Measurements from ENCODE around the gene SNORC.

Gene SNORC

DNA sequence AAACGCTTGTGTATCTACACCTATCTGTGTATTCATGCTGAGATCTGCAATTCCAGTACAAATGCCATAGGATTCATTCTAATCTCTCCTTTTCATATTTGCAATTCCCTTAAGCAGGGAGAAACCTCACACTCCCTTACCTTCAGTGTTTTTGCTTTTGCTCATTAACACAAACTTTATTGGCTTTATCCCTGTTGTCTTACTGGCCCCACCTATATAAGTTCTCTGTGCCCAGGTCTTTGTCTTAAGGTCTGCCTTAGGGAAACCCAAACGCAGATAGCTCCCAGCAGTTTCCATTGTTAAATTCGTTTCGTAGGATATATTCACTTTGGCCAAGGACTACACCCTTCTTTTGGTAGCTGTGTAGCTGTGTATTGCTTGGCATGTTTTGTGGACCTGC, 4.0 kb upstream of the SNORC start:
- no peak for DNase-seq (ENCODE audit: extremely low spot score, insufficient read length, low read depth)
- no peak for FAIRE-seq

DNA sequence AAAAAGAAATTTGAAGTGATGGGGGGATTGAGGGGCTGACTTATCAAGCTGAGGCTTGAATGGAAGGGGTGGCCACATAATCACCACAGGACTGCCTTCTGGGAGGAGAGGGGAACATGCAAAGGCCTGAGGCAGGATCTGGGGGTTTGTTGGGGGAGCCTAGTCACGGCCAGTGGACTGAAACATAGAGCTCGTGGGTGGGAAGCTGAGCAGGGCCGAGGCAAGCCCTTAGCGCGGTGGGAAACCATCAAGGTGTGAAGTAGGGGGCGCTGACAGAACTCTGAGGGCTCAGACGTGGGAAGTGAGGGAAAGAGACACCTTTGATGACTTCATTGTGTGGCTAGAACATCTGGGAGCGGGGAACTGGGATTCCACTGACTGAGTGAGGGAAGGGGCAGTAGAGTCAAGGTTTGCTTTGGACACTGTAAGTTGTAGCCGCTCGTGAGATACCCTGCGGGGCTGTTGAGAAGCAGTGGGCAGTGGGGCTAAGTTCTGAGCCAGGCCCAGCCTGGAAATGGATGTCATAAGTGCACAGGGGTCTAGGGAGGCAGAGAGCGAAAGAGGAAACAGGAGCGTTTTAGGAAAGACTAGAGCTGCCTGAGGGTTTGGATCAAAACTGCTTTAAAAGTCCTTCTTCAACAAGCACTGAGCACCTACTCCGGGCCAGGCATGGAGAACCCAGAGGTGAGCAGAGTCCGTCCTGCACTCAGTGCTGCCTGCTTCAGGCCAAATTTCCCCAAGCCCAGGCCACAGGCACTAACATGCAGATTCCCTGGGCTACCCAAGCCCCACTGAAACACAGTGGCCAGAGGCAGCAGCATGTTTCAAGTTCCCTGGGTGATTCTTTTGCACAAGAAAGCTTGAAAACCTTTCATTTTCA, 686 bp upstream of the SNORC start:
- DNase-seq (ENCODE audit: extremely low spot score, insufficient read length, low read depth) (no peak), FAIRE-seq (no peak)

DNA sequence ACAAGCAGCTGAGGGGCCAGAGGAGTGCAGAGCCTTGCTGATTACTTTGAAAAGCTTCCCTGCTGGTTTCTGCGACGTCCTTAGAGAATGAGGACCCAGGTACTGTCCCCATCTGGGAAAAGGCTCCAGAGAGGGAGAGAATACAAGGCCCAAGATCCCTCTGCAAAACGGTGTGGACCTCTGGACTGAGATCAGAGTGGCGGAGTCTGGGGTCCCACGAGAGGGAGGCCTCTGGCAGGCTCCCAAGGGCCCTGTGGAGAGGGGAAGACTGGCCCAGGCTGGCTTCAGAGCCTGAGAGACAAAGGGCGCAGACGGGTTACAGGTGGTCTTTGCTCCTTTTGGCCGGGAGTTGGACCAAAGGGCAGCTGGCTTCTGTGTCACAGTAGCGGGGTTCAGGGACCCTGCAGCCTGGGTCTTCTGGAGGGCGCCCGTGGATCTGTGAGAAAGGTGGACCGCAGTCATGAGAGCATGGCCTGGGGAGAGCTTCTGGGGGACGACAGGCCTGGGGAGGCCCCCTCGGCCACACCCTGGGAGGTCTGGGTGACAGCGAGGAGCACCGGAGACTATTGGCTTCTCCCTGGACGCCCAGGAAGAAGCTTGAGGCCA, 805 bp downstream of the SNORC start:
- DNase-seq (ENCODE audit: extremely low spot score, insufficient read length, low read depth) (no peak), FAIRE-seq (no peak)

DNA sequence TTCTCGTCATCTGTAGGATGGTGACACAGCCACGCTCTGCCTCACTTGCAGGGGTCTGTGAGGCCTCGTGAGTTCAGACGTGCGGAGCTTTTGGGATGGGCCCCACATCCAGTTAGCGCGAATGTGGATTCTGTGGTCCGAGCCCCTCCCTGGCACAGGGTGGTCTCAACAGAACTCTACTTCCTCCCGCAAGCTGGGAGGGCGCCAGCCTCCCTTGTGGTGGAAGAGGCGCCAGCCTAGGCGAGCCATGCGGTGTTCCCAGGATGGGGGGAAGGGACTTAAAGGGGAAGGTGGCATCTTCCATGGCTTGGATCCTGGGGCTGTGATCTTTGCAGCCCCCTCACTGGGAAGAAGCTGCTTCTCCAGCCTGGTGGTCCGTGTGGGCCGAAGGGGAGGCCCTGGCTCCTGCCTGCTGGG, 1.4 kb downstream of the SNORC start:
- no peak for DNase-seq (ENCODE audit: extremely low spot score, insufficient read length, low read depth)

DNA sequence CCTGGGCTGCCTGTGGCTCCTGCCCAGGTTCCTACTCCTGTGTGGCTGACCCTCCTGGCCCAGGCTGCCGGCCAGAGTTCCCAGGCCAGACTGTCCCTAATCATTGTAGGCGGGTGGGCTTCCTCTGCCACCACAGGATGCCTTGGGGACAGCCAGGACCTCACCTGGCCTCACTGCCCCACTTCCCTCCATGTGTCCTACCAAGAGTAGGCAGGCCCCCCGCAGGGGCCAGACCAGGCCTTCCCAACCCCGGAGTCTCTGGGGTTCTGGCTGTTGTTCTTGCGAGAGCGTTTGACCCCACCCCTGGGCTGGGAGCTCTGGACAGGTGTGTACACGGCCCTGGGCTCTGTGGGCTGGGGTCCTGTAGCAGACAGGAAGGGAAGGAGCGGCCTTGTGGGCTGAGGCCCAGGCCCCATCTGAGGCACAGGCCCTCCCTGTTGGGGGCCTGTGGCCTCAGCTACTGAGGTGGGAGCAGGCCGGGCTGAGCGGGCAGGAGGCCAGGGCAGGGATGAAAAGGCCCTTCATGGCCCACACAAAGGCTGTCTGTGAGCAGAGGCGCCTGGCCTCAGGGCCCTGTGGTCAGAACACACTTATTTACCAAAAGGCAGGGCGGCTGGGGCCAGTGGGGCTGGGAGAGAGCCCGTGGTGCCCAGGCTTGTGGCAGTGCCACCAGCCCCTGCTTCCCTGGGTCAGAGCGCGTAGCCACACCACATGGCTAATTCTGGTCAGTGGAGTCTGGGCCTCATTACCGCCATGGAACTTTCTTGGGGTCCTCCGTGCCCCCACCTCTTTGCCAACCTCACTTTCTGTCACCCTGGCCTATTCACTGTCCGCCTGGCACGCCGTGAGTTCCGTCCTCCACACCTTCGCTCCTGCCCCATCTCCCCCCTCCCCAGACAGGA, 2.0 kb downstream of the SNORC start:
- DNase-seq (ENCODE audit: extremely low spot score, insufficient read length, low read depth) (no peak), FAIRE-seq (no peak)

More for the DNA sequence above, 1.4 kb downstream of the SNORC start:
- no peak for FAIRE-seq

DNA sequence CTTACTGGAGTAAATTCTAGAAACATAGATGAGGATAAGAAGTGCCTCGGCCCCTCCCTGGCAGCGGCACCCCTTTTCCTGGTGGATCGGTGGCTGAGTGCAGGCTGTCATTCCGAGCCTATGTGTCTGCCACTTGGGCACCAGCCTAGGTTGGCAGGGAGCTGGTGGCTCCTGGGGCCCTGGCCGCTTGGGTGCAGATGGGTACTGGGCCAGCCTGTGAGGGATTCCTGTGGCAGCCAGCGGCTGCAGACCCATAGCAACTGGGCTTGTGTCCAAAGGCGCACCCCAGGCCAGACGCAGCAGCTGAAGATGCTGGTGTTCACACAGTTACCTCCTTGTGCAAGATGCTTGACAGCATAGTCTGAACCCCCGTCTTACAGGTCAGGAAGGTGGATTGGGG, 2.8 kb downstream of the SNORC start:
- no peak for FAIRE-seq

DNA sequence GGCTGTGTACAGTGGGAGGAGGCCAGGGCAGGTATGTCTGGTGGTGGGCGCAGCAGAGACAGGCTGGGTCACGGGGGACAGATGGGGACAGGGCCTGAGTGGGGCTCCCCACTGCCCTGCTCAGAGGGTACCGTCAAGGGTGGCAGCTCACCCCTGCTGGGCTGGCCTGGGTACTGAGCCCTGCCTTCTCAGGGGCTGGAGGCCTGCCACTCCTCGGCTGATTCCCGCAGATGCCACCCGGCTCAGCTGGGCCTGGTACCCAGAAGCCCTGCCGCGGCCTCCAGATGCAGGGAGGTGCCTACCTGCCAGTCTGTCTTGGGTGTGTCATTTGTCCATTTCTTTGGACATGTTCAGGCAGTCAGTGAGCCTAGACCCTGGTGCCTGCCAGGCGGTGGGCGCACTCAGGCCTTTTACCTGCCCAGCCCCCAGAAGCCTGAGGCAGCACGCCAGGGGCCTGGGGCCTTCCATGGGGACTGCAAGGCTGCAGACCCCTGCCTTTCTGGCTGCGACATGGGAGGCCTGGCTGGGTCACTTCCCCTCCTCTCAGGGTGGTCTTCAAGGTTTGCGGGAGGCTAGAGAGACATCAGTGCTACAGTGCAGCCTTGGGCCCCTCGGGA, 3.3 kb downstream of the SNORC start:
- DNase-seq (ENCODE audit: extremely low spot score, insufficient read length, low read depth): no peak
- FAIRE-seq: no peak

More for the DNA sequence above, 2.8 kb downstream of the SNORC start:
- DNase-seq (ENCODE audit: extremely low spot score, insufficient read length, low read depth): no peak

DNA sequence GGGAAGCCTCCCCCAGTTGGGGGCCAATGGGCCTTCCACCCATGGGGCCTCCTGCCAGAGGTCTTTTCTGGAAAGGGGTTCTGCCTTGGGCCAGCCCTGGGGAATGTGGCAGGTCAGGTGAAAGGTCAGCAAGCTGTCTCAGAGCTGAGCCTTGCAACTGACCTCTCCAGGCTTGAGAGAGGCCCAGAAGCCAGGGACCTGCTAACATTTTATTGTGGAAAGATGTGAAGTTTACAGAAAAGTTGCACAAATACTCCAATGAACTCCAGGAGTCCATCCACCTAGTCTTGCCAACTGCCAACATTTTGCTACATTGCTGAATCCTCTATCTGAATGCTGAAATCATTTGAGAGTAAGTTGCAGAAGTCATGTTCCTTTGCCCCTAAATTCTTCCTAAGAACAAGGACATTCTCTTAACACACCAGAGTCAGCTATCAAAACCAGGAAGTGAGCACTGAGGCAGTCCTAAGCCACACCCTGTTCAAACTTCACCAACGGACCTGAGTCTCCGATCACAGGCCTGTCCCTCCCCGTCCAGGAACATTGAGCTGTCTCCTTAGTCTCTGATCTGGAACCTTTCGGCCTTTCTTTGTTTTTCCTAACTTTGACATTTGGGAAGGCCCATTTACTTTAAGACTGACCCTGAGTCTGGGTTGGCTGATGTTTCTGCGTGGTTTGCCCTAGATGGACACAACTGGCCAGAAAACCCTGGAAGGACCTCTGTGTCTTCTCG, 4.0 kb downstream of the SNORC start:
- DNase-seq (ENCODE audit: extremely low spot score, insufficient read length, low read depth) (no peak), FAIRE-seq (no peak)

DNA sequence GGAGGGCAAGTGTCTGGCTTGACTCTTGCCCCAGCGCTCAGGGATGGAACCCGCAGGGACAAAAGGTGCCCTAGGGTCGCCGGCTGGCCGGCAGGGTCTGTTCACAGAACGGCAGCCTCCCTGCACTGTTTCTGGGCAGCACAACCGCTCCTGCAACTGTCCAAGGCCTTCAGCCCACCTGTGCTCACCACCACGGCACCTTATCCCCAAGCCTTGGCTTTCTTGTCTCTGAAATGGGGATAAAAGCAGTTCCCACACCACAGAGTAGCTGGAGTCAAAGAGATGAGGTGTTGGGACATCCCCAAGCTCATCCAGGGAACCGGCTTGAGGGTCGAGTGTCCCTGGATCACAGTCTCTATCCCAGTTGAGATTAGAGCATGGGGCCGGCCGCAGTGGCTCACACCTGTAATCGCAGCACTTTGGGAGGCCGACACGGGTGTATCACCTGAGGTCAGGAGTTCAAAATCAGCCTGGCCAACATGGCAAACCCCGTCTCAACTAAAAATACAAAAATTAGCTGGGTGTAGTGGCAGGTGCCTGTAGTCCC, 4.7 kb downstream of the SNORC start:
- no peak for DNase-seq (ENCODE audit: extremely low spot score, insufficient read length, low read depth)
- FAIRE-seq: no peak

DNA sequence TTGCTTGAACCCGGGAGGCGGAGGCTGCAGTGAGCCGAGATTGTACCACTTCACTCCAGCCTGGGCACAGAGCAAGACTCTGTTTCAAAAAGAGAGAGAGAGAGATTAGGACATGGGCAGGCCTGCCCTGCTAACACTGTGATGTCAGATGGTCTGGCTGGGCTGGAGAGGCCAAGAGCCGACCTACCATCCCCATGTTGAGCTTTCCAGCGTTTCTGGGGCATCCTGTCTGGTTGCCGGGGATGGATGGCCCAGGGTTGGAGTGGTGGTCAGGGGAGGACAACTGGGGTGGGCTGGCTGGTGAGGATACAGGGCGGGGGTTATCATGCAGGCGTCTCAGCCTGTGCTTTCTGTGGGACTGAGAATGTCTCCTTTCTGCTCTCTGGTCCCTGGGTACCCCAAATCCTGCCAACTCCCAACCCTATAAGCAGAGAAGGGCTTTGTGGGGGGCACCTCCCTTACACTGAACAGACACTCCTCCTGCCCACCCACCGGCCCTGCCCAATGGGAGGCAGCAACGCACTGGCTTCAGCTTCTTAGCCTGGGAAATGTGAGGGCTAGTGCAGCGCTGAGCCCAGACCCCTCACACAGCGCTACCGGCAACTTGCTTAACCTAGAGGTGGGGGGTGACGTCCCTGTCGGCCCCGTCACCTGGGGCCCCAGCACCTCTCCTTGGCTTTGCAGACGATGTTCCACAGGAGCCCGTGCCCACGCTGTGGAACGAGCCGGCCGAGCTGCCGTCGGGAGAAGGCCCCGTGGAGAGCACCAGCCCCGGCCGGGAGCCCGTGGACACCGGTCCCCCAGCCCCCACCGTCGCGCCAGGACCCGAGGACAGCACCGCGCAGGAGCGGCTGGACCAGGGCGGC, 5.4 kb downstream of the SNORC start:
- FAIRE-seq: no peak
- no peak for DNase-seq (ENCODE audit: extremely low spot score, insufficient read length, low read depth)

DNA sequence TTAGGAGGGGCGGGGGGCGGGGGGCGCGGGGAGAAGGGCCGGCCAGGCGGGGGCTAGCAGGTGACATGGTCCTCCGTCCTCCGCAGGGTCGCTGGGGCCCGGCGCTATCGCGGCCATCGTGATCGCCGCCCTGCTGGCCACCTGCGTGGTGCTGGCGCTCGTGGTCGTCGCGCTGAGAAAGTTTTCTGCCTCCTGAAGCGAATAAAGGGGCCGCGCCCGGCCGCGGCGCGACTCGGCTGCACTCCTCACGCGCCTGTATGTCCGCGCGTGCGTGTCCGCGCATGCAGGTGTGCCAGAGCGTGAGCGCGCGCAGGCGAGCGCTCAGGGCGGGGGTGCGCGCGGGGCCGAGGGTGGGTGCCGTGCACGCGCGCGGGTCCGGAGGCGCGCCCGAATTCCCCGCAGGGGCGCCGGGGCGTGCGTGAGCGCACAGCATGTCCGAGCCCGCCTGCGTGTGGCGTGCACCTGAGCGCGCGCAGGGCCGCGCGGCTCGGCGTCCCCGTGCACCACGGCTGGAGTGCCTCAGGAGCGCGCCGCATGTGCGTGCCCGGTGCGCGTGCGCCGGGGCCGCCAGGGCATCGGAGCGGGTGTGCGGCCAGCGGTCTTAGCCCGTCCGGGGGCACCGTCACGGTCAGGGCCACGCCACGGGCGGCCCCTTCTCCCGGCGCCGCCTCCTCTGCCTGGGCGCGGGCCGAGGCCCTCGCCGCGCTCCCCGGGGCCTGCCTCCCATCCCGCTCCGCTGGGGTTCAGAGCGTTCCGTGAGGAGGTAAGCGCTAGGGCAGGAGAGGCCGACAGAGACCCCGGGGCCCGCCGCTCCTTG, 6.3 kb downstream of the SNORC start:
- FAIRE-seq (peak; percentile 18), DNase-seq (ENCODE audit: extremely low spot score, insufficient read length, low read depth) (peak; percentile 38)

DNA sequence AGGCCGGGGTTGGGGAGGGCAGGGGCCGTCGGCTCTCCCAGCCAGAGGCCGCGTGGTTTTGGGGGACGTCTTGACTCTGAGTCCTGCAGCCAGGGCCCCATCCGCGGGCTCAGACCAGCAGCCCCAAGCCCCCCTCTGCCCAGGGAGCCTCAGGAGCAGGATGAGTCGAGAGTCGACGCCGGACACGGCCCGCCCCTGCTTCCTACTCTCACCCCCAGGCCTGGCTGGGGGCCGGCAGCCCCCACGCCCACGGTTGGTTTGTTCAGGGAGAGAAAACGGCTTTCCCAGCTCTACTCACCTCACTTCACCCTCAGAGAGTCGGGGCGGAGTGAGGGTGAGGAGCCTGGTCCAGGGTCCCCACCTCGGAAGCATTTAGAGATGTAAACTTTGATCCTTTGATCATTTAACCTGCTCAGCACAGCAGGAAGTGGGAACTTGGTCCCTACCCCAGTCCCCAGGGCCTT, 6.9 kb downstream of the SNORC start:
- FAIRE-seq (no peak), DNase-seq (ENCODE audit: extremely low spot score, insufficient read length, low read depth) (no peak)

DNA sequence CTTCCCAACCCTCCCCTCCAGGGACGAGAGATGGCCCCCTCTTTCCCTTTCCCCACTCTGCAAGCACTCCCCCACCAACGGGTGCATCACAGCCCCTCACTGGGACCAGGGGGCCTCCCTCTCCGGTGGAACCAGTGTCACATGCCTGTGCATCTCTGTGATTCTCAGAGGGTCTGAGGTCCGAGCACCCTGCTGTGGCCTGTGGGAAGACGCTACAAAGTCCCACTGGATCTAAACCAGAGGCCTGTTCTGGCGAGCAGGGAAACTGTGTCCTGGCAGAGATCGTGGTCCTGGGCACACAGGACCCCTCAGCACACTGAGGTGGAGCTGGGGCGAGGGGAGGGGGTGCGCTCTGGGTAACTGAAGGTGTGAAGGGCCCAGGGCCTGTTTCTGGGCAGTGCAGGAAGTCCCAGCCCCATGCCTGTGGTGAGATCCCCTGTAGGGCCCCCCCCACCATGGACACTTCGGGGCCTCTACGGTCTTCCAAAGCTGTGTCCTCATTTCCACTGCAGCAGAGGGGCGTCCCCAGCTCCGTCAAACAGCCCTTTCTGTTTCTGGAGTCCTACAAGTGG, 8.0 kb downstream of the SNORC start:
- FAIRE-seq (no peak), DNase-seq (ENCODE audit: extremely low spot score, insufficient read length, low read depth) (no peak)

DNA sequence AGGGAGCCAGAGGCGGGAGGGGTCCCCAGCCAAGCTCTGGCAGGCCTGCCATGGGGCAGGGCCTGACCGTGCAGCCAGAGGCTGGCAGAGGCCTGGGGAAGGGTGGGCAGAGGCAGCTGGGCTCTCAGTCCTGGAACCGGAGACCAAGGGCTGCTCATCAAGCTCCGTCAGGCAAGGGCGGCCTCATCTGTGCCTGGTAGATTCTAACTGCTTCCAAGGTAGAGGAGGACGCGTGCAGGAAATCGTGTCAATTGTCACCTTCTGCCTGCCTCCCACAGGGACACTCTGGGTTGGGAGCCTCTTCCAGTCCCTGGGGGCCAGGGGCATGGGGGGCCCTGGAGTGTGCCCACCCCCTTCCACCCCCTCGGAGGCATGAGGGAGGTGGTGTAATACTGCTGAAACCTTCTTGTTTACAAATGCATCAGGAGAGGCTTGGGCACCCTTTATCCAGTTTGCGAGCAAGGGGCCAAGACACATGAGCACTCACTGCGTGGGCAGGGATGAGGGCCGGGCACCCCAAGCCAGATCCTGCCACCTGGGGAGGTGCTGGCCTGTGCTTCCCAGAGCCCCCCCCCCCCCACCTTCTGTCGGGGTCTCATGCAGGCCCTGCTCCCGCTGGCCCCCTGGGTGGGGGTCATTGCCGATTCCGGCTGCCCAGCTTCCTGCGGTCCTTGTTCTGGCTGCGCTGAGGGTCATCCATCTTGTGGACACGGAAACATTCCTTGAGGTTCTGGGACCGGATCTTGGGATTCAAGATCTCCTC, 9.0 kb downstream of the SNORC start:
- DNase-seq (ENCODE audit: extremely low spot score, insufficient read length, low read depth): no peak
- FAIRE-seq: no peak

DNA sequence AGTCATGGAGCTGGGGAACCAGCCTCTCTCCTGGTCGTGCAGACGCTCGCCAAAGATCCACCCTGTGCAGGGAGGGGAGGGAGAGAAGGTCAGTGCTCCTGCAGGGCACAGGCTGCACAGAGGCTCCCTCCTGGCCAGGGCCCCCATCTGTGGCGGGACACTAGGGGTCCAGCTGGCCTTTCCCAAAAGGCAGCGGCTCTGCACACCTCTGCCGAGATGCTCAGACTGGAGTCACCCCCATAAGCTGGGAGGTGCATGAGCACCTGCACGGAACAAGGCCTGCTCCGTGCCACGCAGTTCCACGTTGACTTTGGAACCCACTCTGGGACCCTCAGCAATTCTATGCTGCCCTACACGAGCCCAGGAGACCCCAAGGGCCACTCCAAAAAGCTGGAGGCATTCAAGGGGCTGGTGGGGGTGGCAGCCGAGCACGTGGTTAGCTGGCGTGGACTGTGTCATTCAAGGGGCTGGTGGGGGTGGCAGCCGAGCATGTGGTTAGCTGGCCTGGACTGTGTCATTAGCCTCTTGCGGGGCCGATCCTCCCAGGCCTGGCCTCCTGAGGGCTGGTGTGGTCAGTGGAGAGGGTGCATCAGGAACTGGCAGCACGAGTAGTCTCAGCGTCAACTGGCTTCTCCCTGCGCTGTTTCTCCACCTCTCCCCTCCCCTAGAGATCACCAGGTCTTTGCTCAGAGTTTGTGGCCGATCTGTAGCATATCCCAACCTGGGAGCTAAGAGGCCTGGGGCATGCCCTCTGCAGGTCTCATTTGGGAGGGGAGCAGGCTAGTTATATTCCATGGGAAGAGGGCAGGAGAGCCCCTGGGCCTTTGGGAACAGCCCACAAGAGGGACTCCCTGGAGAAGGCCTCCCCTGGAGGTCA, 9.8 kb downstream of the SNORC start:
- no peak for FAIRE-seq

More for the DNA sequence above, 9.8 kb downstream of the SNORC start:
- DNase-seq (ENCODE audit: extremely low spot score, insufficient read length, low read depth): no peak
